BE2C (cell line): Measurements from ENCODE around the gene RPRD2.

Source experiments
- DNase-seq: peaks from one replicate; pipeline ENCODE4 v3.0.0-alpha.2; 2020
- H3K27me3 ChIP-seq: fragments of 250-450 bp; sonication (Bioruptor Pico); 2 replicates; pipeline ENCODE4 v1.5.1; 2020; ENCODE audit warnings: mild to moderate bottlenecking
- H3K36me3 ChIP-seq: fragments of 250-450 bp; sonication (Bioruptor Pico); 2 replicates; pipeline ENCODE4 v1.5.1; 2020; ENCODE audit warnings: mild to moderate bottlenecking
- H3K4me1 ChIP-seq: fragments of 250-450 bp; sonication (Bioruptor Pico); 2 replicates; pipeline ENCODE4 v1.5.1; 2020
- H3K4me3 ChIP-seq: 2 replicates; pipeline ENCODE4 v1.5.1; 2011; ENCODE audit warnings: low read depth, low read length
- H3K9me3 ChIP-seq: fragments of 250-450 bp; sonication (Bioruptor Pico); 2 replicates; pipeline ENCODE4 v1.5.1; 2020
- TF ChIP-seq, protein P1 (sequence below): IDR thresholded peaks from 2 replicates; pipeline ENCODE4 v1.5.1; 2012; ENCODE audit warnings: mild to moderate bottlenecking, low read depth, low read length

Gene RPRD2

DNA sequence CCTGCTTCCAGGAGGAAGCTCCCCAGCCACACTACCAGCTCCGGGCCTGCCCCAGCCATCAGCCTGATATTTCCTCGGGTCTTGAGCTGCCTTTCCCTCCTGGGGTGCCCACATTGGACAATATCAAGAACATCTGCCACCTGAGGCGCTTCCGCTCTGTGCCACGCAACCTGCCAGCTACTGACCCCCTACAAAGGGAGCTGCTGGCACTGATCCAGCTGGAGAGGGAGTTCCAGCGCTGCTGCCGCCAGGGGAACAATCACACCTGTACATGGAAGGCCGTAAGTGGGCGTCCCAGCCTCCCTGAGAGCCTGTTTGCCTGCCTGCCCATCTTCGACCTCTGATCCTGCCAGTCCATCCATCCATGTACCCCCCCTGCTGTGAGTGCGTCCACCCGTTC, 147.6 kb downstream of the RPRD2 start:
- Histone ChIP-seq H3K27me3 (no peaks in the 10 kb centered on the region), H3K9me3 (no peaks in the 10 kb centered on the region), H3K4me3 (no peak overlapping the region), H3K4me1 (peaks cover 6% of the 10 kb centered on the region; the same call in 1 of the 2 replicates), H3K36me3 (0 out of 2 replicates have a peak, but pooled peaks cover 4% of the 10 kb centered on the region)
- DNase-seq = no peak
- TF ChIP-seq, protein P1, sequence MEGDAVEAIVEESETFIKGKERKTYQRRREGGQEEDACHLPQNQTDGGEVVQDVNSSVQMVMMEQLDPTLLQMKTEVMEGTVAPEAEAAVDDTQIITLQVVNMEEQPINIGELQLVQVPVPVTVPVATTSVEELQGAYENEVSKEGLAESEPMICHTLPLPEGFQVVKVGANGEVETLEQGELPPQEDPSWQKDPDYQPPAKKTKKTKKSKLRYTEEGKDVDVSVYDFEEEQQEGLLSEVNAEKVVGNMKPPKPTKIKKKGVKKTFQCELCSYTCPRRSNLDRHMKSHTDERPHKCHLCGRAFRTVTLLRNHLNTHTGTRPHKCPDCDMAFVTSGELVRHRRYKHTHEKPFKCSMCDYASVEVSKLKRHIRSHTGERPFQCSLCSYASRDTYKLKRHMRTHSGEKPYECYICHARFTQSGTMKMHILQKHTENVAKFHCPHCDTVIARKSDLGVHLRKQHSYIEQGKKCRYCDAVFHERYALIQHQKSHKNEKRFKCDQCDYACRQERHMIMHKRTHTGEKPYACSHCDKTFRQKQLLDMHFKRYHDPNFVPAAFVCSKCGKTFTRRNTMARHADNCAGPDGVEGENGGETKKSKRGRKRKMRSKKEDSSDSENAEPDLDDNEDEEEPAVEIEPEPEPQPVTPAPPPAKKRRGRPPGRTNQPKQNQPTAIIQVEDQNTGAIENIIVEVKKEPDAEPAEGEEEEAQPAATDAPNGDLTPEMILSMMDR = no peak

DNA sequence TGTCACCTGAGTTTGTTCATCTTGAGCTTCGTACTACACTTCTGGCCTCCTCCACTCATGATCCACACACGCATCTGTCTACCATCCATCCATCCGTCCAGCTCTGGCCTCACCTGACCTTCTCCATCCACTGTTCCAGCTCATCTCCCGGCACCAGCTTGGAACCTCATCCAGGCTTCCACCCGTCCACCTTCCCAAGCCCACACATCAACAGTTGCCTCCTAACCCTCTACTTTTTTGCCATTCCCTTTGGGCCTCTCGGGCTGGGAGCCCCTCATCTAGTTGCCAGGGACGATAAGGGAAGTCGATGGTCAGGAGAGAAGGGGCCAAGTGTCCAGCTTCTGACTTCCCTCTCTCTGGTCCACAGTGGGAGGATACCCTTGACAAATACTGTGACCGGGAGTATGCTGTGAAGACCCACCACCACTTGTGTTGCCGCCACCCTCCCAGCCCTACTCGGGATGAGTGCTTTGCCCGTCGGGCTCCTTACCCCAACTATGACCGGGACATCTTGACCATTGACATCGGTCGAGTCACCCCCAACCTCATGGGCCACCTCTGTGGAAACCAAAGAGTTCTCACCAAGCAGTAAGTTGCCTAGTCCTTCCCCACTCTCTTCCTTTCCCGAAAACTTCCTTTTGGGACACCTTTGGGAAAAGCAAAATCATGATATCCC, 148.2 kb downstream of the RPRD2 start:
- 0 out of 2 replicates have a peak, but pooled peaks cover 4% of the 10 kb centered on the region for H3K36me3 ChIP-seq
- TF ChIP-seq, protein P1 = no peak
- H3K27me3 ChIP-seq = no peaks in the 10 kb centered on the region
- DNase-seq = no peak
- no peak overlapping the region for H3K4me3 ChIP-seq
- no peaks in the 10 kb centered on the region for H3K9me3 ChIP-seq
- peaks cover 7% of the 10 kb centered on the region; the same call in 1 of the 2 replicates for H3K4me1 ChIP-seq

DNA sequence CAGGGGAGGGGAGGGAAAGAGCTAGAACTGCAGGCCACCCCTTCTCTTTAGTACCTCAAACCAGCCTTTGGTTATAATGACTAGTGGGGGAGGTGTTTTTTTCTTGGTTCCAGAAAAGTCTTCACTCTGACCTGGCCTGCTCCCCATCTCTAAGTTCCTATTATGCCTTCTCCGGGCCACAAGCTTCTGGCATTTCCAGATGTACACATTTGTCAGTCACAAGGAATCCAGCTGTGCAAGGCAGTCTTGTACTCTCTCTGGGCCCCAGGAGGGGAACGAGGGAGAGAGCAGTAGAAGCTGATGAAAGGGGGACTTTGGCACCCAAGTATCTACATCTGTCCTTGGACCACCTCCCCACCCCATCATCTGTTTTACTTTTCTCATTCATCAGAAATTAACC, 148.9 kb downstream of the RPRD2 start:
- no peak for DNase-seq

DNA sequence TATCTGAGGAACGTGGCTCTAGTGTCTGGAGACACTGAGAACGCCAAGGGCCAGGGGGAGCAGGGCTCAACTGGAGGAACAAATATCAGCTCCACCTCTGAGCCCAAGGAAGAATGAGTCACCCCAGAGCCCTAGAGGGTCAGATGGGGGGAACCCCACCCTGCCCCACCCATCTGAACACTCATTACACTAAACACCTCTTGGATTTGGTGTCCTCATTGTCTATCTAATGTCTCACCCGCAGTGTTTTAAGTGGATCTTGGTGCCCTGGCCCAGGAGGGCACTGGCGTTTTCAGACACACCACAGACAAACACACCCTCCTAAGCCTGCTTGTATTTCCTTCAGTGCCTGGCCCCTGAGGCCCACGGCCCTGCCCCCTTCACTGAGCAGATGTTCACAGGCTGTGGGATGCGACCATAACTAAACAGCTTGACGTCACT, 149.4 kb downstream of the RPRD2 start:
- TF ChIP-seq, protein P1 = no peak
- Histone ChIP-seq H3K36me3 (no peaks in the 10 kb centered on the region), H3K4me3 (no peak overlapping the region), H3K9me3 (no peaks in the 10 kb centered on the region), H3K27me3 (no peaks in the 10 kb centered on the region), H3K4me1 (peaks cover 3% of the 10 kb centered on the region; the same call in 1 of the 2 replicates)
- no peak for DNase-seq

More for the DNA sequence above, 148.9 kb downstream of the RPRD2 start:
- Histone ChIP-seq H3K27me3 (no peaks in the 10 kb centered on the region), H3K9me3 (no peaks in the 10 kb centered on the region), H3K36me3 (0 out of 2 replicates have a peak, but pooled peaks cover 2% of the 10 kb centered on the region), H3K4me1 (peaks cover 5% of the 10 kb centered on the region; the same call in 1 of the 2 replicates), H3K4me3 (no peak overlapping the region)
- TF ChIP-seq, protein P1 = no peak

DNA sequence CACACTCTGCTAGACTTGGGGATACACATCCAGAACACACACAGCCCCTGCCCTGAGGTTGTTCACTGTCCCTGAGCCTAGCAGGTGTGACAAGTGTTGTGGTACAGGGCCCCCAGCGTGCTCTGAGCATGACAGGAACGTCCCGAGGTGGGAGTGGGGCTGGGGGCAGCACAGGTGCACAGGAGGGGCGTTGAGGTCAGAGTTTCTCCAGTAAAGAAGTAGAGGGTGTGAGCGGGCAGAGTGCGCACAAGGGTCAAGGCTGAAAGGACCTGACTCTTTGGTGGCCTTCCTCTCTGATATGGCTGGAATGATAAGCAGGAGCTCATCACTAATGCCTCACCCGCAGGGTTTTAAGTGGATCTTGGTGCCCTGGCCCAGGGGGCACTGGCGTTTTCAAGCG, 150.3 kb downstream of the RPRD2 start:
- Histone ChIP-seq H3K27me3 (no peaks in the 10 kb centered on the region), H3K4me3 (no peak overlapping the region), H3K36me3 (no peaks in the 10 kb centered on the region), H3K9me3 (no peaks in the 10 kb centered on the region), H3K4me1 (peaks cover 3% of the 10 kb centered on the region; the same call in 1 of the 2 replicates)
- TF ChIP-seq, protein P1 = no peak
- DNase-seq = no peak

DNA sequence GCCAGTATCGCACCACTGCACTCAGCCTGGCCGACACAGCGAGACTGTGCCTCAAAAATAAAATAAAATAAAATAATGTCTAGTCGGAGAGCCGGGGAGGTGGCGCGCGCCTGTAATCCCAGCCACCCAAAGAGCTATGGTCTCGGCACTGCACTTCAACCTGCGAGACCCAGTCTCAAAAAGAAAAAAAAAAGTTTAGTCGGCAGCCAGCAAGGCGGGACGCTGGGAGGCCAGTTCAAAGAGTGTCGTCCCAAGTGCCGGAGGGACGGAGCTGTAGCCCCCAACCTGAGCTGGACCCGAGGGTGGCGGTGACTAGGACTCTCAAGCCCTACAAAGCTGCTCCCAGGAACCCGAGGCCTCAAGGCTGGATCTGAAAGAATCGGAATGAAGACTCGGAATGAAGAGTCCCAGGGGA, 151.0 kb downstream of the RPRD2 start:
- H3K27me3 ChIP-seq = no peaks in the 10 kb centered on the region
- no peaks in the 10 kb centered on the region for H3K36me3 ChIP-seq
- peaks cover 3% of the 10 kb centered on the region; the same call in 1 of the 2 replicates for H3K4me1 ChIP-seq
- no peak for DNase-seq
- H3K4me3 ChIP-seq = peak overlapping the region; percentile 81
- H3K9me3 ChIP-seq = no peaks in the 10 kb centered on the region
- TF ChIP-seq, protein P1 = no peak
